NCI-H526 treated with DMSO at 0.1 percent for 48 hours (cell line): ENCODE results near the gene CDKL2.
"Not testable (repeated sequence)": the region's sequence is repeated elsewhere in the genome, so short reads cannot be mapped to it uniquely, and the experiment has no call there.

Experiments
- DNase-seq: peaks from one replicate; lab custom pipeline; 2025; lab: John Stamatoyannopoulos, UW

The CDKL2 gene

DNA sequence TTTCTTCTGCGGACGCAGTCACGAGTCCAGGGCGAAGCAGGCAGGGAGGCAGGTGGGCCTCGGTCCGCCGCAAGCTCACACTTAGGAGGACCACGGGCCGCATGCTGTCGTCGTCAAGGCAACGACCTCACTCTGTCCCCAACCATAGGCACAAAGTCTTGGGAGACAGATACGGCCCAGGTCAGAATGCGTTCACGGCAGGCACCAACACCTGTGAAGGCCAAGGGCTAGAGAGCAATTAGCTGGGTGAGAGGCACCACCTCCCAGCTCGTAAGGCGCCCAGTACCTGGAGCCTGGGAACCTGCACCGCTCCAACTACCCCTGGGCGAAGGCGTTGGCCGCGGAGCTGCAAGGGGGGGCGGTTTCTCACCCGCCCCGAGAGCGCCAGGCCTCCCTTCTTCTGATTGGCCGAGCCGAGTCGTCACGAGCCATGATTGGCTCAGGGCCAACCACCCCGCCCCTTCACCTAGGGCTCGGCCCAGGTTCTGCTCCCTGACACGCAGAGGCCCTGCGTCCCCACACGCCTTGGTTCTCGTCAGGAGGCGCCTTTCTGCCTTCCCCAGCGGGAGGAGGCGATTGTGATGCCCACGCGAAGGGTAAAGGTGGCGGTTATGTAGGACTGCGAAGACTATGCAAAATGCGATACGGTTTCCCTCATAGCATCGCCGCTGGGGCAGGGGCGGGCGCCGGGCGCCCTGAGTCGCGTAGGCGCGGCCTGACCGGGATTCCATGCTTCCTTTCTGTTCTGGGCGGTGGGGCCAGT lies at the start of gene CDKL2:
TSS of gene CDKL2 (minus strand) at position 355 of the 763 bp plus-strand sequence. CDS start 4,540 bp downstream, outside the sequence.
- DNase-seq = peak; percentile 53

GRCh38 chr4:75678965-75679364 lies 48.6 kb upstream of the CDKL2 start:
- DNase-seq = no peak

GRCh38 chr4:75678473-75678872 lies 48.1 kb upstream of the CDKL2 start:
- no peak for DNase-seq

- no peak for DNase-seq
Observed at GRCh38 chr4:75675004-75675531, 44.7 kb upstream of the CDKL2 start.

GRCh38 chr4:75673959-75674328 lies 43.6 kb upstream of the CDKL2 start:
- DNase-seq = no peak

DNA sequence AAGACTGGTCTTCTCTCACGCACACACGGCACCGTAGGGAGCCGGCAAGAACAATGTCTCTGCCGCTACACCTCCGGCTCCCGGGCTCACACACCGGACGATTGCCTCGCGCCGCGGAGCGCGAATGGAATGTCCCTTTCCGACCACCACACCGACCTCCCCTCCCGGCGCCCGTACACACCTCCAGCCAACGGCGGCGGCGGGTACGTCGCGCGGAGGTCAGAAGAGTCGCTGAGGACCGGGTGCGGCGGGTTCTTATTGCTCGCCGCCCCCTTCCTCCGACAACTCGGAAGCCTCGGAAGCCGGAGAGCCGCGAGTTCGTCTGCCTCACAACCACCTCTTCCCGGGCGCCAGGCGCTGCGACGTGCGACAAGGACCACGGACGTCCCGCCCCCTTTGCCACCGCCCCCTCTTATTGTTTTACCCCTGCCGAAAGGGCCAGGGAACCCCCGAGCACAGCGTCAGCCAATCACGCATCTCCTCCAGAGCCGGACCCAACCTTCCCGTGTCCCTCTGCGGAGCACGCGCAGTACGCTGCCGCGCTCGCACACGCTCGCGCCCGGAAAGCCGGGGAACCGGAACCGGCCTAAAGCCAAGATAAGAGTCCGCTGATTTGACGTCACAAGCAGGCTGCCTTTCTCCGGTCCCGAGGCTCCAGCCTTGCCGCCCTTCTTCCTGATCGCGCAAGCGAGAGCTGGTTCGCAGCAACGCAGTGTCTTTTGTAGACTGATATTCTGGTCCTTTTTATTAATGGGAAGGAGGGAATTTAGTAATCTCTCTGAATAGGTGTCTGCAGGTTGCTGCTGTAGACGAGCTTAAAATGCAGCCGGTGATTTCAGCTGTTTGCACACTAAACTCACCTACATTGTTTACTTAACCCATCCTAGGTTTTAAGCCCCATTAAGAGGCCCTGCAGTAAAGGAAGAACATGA lies 43.0 kb upstream of the CDKL2 start, which contains the start of gene G3BP2:
TSS of gene G3BP2 (minus strand) at position 385 of the 932 bp plus-strand sequence. CDS start 11,386 bp downstream, outside the sequence.
- peak; percentile 92 for DNase-seq

- peak; percentile 2 for DNase-seq
Observed at GRCh38 chr4:75672461-75673026, 42.2 kb upstream of the CDKL2 start.

GRCh38 chr4:75671802-75672421 lies 41.6 kb upstream of the CDKL2 start:
- DNase-seq = no peak

DNA sequence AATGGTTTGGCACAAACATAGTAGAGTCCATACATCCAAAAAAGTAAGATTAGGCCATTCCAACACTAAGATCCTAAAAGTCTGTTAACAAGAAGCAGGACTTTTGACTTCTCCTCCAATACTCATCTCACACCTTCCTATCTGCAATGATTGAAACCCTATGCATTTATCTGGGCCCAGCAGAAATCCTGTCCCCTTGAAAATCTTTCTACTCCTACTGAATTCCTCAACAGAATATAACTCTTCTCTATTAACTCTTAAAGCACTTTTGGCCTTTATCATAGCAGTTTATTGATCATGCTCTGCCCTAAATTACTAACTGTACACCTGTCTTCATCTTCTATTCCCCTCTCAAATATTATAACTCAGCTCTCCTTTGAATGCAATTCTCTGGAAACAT lies 38.3 kb upstream of the CDKL2 start:
- DNase-seq = no peak

DNA sequence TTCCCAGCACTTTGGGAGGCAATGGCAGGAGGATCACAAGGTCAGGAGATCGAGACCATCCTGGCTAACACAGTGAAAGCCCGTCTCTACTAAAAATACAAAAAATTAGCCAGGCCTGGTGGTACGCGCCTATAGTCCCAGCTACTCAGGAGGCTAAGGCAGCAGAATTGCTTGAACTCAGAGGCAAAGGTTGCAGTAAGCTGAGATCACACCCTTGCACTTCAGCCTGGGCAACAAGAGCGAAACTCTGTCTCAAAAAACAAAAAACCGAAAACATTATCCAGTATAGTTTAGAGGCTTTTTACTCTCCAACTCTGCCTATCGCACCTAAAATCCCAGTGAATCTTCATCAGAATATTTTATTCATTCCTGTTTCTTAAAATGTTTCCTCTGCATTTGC lies 37.3 kb upstream of the CDKL2 start:
- DNase-seq = not testable (repeated sequence)

GRCh38 chr4:75666299-75666698 lies 36.0 kb upstream of the CDKL2 start:
- no peak for DNase-seq

- DNase-seq = not testable (repeated sequence)
Observed at GRCh38 chr4:75664604-75665003, 34.3 kb upstream of the CDKL2 start.

GRCh38 chr4:75662626-75663025 lies 32.3 kb upstream of the CDKL2 start:
- DNase-seq = no peak

DNA sequence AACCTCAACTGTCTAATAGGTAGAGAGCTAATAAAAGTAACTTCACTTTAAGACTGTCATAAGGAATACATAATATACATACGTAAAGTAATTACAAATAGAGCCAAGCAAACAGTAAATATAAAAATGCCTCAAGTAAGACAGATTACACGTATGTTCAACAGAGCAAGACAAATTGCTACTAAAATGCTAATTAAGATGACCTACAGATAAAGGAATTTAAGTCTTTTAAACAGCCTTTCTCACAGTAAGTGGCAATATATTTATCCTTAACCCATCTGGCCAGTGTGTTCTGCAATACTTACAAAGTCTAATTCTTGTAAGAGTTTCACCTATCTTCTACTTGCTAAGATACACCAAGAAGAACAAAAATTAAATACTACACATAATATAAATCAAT lies 30.2 kb upstream of the CDKL2 start:
- DNase-seq = no peak

DNA sequence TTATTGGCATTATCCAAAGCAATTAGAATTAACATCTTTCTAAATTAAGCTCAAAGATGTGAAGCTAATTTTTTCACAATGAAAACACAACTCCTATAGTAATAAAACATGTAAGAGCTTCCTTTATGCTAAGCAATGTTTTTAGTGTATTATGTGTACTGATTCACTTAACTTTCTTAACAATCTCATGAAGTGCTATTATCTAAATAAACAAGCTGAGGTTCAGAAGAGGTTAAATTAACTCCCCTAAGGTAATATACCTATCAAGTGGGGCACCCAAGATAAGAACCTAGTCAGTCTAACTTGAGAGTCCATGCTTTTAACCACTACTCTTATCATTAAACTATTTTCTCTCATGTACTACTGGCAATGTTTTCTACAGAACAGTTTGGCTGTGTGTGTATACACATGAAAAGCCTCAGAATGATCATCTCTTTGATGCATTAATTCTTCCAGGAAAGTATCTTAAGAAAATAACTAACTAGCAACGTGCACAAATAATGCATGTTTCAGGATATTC lies 29.2 kb upstream of the CDKL2 start:
- no peak for DNase-seq

- DNase-seq = no peak
Observed at GRCh38 chr4:75658876-75659275, 28.5 kb upstream of the CDKL2 start.

DNA sequence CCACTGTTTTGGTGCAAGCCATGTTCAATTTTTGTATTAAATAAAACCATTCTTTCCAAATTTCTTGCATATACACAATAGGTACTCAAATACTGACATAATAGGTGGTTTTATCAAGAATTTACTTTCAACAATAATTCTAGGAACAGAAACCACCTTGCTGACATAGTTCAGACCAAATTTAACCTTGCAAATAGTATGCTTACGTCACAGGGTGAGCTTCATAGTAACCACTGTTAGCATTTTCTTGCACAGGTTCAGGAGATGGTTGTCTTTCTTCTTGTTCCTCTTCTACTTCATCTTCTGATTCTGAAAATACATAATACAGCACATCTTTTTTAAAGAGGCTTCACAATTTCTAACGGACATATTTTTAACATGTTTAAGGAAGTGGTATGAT lies 25.2 kb upstream of the CDKL2 start:
- DNase-seq = no peak

- DNase-seq = no peak
Observed at GRCh38 chr4:75654905-75655304, 24.6 kb upstream of the CDKL2 start.

GRCh38 chr4:75653845-75654503 lies 23.6 kb upstream of the CDKL2 start:
- DNase-seq = peak; percentile 3

DNA sequence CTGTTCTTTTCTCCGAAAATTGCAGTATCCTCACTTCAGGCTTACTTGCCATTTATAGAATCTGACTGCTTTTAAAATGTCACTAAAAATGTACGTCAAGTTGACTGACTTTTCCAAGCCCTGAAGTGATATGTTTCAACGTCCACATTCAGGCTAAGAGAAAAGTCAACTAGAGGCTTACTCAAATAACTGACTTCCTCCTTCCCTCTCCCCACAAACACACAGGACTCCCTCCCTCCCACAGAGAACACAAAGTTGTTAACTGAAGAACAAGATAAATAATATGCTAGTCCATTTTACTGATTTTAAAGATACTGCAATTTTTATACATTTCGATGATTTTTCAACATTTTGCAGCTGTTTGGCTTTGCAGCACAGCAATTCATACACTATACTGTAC lies 13.8 kb upstream of the CDKL2 start:
- DNase-seq = no peak

DNA sequence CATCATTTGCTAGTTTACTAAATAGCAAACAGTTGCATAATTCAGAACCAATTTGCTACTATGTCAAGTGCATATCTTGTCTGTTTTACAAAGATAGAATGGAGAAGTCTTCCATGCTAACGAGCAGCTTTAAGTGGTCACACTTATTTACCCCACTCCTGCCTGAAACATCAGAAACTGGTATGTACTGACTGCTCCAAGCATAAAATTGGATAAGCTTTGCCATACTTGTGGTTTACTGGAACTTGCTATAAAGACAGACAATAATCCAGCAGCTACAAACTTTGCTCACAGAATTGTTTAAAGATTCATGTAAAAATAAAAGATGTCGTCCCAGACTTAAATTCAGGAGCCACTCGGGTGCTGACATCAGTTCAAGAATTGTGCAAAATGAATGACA lies 13.3 kb upstream of the CDKL2 start:
- DNase-seq = no peak
